Kidney capillary endothelial cell (primary cell): Measurements from ENCODE around the gene MOGAT1.

ENCODE experiments used
- DNase-seq: peaks from one replicate; pipeline ENCODE4 v3.0.0-alpha.2; 2018; ENCODE audit warnings: low spot score

MOGAT1 gene

GRCh38 chr2:222671259-222672067 lies at the start of gene MOGAT1:
TSS of gene MOGAT1 (plus strand) at chr2:222671658. CDS start at chr2:222671786, 128 bp downstream.
- DNase-seq: no peak

GRCh38 chr2:222621893-222622292 lies 49.6 kb upstream of the MOGAT1 start:
- DNase-seq: no peak

- DNase-seq: no peak
These were observed 48.5 kb upstream of the MOGAT1 start for GRCh38 chr2:222622910-222623309.

GRCh38 chr2:222623756-222624309 lies 47.6 kb upstream of the MOGAT1 start:
- no peak for DNase-seq

GRCh38 chr2:222627764-222628163 lies 43.7 kb upstream of the MOGAT1 start:
- DNase-seq: no peak

GRCh38 chr2:222635295-222635694 lies 36.2 kb upstream of the MOGAT1 start:
- no peak for DNase-seq

- DNase-seq: no peak
These were observed 34.4 kb upstream of the MOGAT1 start for GRCh38 chr2:222637067-222637466.

- DNase-seq: no peak
These were observed 30.1 kb upstream of the MOGAT1 start for GRCh38 chr2:222641336-222641735.

GRCh38 chr2:222643134-222643533 lies 28.3 kb upstream of the MOGAT1 start:
- no peak for DNase-seq

- DNase-seq: no peak
These were observed 25.4 kb upstream of the MOGAT1 start for GRCh38 chr2:222646008-222646407.

- DNase-seq: no peak
These were observed 21.7 kb upstream of the MOGAT1 start for GRCh38 chr2:222649801-222650200.

- DNase-seq: no peak
These were observed 19.6 kb upstream of the MOGAT1 start for GRCh38 chr2:222651718-222652418.

GRCh38 chr2:222652491-222653255 lies 18.8 kb upstream of the MOGAT1 start:
- no peak for DNase-seq

GRCh38 chr2:222653280-222653679 lies 18.2 kb upstream of the MOGAT1 start:
- no peak for DNase-seq

GRCh38 chr2:222655787-222656525 lies 15.5 kb upstream of the MOGAT1 start, which contains the start of gene FARSB:
TSS of gene FARSB (minus strand) at chr2:222656092. CDS start at chr2:222656073, 19 bp downstream.
- DNase-seq: peak; percentile 94

GRCh38 chr2:222656526-222657446 lies 14.7 kb upstream of the MOGAT1 start:
- no peak for DNase-seq

- no peak for DNase-seq
These were observed 8.0 kb upstream of the MOGAT1 start for GRCh38 chr2:222663479-222663878.

- no peak for DNase-seq
These were observed 2.8 kb upstream of the MOGAT1 start for GRCh38 chr2:222668494-222669154.

GRCh38 chr2:222669353-222669752 lies 2.1 kb upstream of the MOGAT1 start:
- DNase-seq: no peak
